ENCODE data around the gene CDHR2.

- TF ChIP-seq POLR2A (IDR thresholded peaks at IDR 0.05) (no peak), CTCF (IDR thresholded peaks at IDR 0.05) (no peak)
Observed at GRCh38 chr5:176606875-176607274, 57.7 kb downstream of the CDHR2 start.

Measured in lower leg skin (tissue), 3 donors.